Epithelial cell of esophagus (primary cell): ENCODE measurements around the gene SSH2.
A peak's percentile ranks its signal among the peaks of the same experiment; 100 is the strongest.

ENCODE experiments used
- DNase-seq: peaks from one replicate; pipeline ENCODE4 v3.0.0; 2010; ENCODE audit warnings: low read depth
- H3K4me3 ChIP-seq: 2 replicates; pipeline ENCODE4 v1.5.1; 2011; ENCODE audit warnings: mild to moderate bottlenecking, low read length, control low read depth
- TF ChIP-seq, protein P1 (sequence below): IDR thresholded peaks from 2 replicates; pipeline ENCODE4 v1.5.1; 2011; ENCODE audit warnings: low read depth, mild to moderate bottlenecking, low read length, control low read depth, inconsistent platforms; ENCODE audit not compliant: insufficient read depth; ENCODE audit errors: missing control alignments

Gene SSH2

DNA sequence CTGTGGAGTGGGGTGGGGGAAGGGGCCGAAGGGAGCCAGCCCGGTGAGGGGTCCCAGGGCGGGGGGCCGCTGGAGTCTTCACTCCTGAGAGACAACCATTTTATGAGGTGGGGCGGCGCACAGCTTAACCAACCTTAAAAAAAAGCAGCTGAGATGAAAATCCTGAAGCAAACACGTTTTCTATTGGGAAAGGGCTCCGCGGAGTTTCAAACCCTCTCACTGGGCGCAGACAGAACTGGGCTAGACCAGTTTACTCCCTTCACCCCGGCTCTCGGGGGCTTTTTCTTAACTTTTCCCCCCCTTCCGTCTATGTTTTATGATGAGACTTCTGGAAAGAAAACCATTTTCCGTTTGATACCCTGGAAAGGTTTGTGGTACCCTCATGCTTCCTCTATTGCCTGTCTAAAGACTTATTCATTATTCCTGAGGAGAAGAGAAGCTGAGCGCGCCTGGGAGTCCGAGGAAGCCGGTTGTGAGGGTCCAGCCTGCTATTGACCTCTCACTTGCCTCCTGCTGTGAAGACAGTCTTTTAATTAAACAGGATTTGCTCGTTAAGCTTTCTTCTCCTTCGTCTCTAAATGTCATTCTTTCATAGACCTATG is 482 bp upstream of the SSH2 start:
- peak overlapping the region; percentile 93 for H3K4me3 ChIP-seq
- TF ChIP-seq, protein P1, sequence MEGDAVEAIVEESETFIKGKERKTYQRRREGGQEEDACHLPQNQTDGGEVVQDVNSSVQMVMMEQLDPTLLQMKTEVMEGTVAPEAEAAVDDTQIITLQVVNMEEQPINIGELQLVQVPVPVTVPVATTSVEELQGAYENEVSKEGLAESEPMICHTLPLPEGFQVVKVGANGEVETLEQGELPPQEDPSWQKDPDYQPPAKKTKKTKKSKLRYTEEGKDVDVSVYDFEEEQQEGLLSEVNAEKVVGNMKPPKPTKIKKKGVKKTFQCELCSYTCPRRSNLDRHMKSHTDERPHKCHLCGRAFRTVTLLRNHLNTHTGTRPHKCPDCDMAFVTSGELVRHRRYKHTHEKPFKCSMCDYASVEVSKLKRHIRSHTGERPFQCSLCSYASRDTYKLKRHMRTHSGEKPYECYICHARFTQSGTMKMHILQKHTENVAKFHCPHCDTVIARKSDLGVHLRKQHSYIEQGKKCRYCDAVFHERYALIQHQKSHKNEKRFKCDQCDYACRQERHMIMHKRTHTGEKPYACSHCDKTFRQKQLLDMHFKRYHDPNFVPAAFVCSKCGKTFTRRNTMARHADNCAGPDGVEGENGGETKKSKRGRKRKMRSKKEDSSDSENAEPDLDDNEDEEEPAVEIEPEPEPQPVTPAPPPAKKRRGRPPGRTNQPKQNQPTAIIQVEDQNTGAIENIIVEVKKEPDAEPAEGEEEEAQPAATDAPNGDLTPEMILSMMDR: no peak
- DNase-seq: peak; percentile 5

DNA sequence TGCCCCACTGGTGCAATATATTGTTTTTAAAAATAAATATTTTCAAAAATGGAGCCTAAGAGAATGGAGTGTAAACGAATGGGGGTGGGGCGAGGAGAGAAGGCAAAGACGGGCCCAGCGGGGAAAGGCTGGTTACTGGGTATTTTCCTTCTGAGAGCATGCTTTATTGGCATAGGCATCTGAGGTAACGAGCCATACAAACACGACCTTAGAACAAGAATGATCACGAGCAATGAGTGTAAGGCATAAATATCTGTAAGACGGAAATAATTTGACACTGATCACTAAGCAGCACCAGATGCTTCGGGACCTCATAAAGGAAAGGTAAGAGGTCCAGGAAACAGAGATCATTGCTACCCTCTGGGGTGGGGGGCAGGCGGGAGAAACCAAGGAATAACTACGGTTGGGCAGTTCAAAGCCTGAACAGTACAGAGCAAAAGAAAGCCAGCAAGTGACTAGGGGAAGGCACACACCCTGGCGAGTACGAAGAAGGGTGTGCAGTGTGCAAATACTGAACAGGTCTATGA is 959 bp downstream of the SSH2 start:
- peak overlapping the region; percentile 93 for H3K4me3 ChIP-seq
- peak; percentile 60 for DNase-seq
- TF ChIP-seq, protein P1: no peak

DNA sequence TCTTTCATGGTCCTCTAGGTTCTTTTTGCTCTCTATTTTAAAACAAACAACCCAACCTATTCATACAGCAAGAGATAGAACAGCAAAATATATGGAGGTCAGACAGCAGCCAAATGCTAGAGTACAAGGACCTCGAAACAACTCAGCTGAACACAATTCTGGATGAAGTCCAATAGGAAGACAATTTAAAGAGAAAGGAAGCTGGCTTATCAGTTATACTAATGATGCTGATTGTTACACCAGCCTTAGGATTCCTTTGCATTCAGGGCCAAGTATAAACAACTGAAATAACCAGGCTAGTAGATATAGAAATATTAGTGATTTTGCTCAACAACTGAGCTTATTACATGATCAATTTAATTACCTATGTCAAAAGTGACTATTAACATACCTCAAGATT is 2.5 kb downstream of the SSH2 start:
- no peak for DNase-seq
- TF ChIP-seq, protein P1: no peak
- H3K4me3 ChIP-seq: no peak overlapping the region

GRCh38 chr17:29924786-29925185 is 5.2 kb downstream of the SSH2 start:
- DNase-seq: no peak
- TF ChIP-seq, protein P1: no peak
- H3K4me3 ChIP-seq: no peak overlapping the region

DNA sequence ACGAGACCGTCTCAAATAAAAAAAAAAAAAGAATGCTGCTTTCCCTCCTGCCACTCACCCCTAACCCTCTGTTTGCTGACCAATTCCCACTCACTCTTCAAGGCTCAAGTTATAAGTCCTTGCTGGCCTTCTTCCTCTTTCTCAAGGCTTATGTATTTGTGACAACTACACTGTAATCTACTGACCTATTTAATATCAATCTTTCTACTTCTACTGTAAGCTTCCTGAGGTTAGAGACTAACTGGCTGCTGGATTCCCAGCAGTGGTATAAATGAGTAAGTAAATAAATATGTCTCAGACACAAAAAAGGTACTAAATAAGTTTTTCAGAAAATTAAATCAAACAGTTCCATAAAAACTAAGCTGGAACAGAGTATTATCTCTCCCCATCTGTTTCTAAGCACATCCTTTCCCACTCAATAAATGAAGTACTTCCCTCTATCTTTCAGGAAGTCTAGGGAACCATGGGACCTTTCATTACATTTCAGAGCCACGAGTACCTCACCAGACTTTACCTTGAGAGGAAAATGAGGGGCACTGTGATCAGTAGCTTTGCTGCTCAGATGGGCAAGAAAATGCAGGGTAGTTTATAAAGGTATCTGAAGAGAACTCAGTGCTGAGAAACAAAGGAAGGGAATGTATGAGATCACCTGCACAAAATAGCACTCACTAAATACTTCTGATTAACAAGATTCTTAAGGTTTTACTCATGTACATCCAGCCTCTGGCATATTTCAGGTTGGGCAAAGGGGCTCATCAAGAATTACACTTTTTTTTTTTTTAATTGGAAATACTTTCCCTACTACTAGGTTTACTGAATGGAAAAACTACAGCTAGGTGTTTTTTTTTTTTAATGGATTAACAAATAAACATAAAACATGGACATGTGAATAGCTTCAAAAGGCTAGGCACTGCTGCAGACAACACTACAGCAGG is 10.8 kb downstream of the SSH2 start:
- peak; percentile 83 for DNase-seq
- no peak overlapping the region for H3K4me3 ChIP-seq
- TF ChIP-seq, protein P1: no peak

GRCh38 chr17:29918016-29918415 is 12.0 kb downstream of the SSH2 start:
- DNase-seq: no peak
- no peak overlapping the region for H3K4me3 ChIP-seq
- TF ChIP-seq, protein P1: no peak
